ENCODE measurements around the gene UGT1A5.

DNA sequence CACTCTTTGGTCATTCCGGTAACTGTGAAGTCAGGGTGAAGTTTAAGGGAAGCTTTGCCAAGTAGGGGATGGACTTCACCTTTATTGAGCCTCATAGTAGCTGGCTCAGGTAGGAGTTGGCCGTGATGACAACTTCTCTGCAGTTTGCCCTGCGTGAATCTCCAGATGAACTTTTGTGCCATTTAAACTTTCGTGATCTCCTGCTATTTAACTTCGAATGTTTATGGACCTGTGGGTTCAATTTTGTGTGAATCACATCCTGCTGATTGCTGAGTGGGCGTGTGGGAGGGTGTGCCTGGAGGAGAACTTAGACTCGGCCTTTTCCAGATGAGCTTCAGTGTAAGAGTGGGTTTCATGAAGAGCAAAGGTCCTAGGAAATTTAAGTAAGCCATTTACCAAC is 51.6 kb downstream of the UGT1A5 start:
- TF ChIP-seq CTCF (IDR thresholded peaks at IDR 0.05 in 2 of 3, conservative IDR thresholded peaks at IDR 0.05 in 1 of 3; ENCODE audit: borderline replicate concordance in 1 of 3, insufficient read depth in 1 of 3, low read depth in 2 of 3, low read length in 2 of 3) (no peak), POLR2AphosphoS5 (IDR thresholded peaks at IDR 0.05; ENCODE audit: low read depth, low read length) (no peak), POLR2A (IDR thresholded peaks at IDR 0.05; ENCODE audit: borderline replicate concordance, extremely low read depth, insufficient read depth, insufficient read length) (no peak), EZH2phosphoT487 (IDR thresholded peaks at IDR 0.05; ENCODE audit: borderline replicate concordance) (no peak), EZH2 (IDR thresholded peaks at IDR 0.05) (no peak)
- TF ChIP-seq, protein P1, sequence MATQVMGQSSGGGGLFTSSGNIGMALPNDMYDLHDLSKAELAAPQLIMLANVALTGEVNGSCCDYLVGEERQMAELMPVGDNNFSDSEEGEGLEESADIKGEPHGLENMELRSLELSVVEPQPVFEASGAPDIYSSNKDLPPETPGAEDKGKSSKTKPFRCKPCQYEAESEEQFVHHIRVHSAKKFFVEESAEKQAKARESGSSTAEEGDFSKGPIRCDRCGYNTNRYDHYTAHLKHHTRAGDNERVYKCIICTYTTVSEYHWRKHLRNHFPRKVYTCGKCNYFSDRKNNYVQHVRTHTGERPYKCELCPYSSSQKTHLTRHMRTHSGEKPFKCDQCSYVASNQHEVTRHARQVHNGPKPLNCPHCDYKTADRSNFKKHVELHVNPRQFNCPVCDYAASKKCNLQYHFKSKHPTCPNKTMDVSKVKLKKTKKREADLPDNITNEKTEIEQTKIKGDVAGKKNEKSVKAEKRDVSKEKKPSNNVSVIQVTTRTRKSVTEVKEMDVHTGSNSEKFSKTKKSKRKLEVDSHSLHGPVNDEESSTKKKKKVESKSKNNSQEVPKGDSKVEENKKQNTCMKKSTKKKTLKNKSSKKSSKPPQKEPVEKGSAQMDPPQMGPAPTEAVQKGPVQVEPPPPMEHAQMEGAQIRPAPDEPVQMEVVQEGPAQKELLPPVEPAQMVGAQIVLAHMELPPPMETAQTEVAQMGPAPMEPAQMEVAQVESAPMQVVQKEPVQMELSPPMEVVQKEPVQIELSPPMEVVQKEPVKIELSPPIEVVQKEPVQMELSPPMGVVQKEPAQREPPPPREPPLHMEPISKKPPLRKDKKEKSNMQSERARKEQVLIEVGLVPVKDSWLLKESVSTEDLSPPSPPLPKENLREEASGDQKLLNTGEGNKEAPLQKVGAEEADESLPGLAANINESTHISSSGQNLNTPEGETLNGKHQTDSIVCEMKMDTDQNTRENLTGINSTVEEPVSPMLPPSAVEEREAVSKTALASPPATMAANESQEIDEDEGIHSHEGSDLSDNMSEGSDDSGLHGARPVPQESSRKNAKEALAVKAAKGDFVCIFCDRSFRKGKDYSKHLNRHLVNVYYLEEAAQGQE (IDR thresholded peaks at IDR 0.05; ENCODE audit: low read depth): no peak

Measured in HCT116 (cell line).